DMS 273 treated with DMSO at 0.1 percent for 48 hours (cell line): ENCODE data around the gene PCDHA5.
"Not testable (repeated sequence)": the region's sequence is repeated elsewhere in the genome, so short reads cannot be mapped to it uniquely, and the experiment has no call there.

ENCODE experiments used
- DNase-seq: peaks from one replicate; lab custom pipeline; 2025; lab: John Stamatoyannopoulos, UW

Gene PCDHA5

GRCh38 chr5:140823475-140823874, 2.1 kb downstream of the PCDHA5 start:
- DNase-seq = no peak

- DNase-seq = no peak
Observed at GRCh38 chr5:140827704-140828361, 6.4 kb downstream of the PCDHA5 start, which contains the start of gene PCDHA6. Gene PCDHA6 (plus strand): TSS chr5:140827960. CDS start chr5:140828092, 132 bp downstream.

- DNase-seq = no peak
Observed at GRCh38 chr5:140828362-140828737, 6.9 kb downstream of the PCDHA5 start.

- not testable (repeated sequence) for DNase-seq
Observed at GRCh38 chr5:140829511-140830501, 8.4 kb downstream of the PCDHA5 start.

- no peak for DNase-seq
Observed at GRCh38 chr5:140833993-140834392, 12.6 kb downstream of the PCDHA5 start, which contains the start of gene PCDHA7. Gene PCDHA7 (plus strand): TSS chr5:140834269. CDS start chr5:140834384, 115 bp downstream.

- DNase-seq = not testable (repeated sequence)
Observed at GRCh38 chr5:140834439-140835008, 13.1 kb downstream of the PCDHA5 start.

GRCh38 chr5:140835622-140836510, 14.5 kb downstream of the PCDHA5 start:
- no peak for DNase-seq

GRCh38 chr5:140840978-140841962, 19.9 kb downstream of the PCDHA5 start, which contains the start of gene PCDHA8:
Gene PCDHA8 (plus strand): TSS chr5:140841187. CDS start chr5:140841322, 135 bp downstream.
- no peak for DNase-seq

- DNase-seq = no peak
Observed at GRCh38 chr5:140842798-140843733, 21.7 kb downstream of the PCDHA5 start.

- not testable (repeated sequence) for DNase-seq
Observed at GRCh38 chr5:140848139-140849102, 27.0 kb downstream of the PCDHA5 start, which contains the start of gene PCDHA9. Gene PCDHA9 (plus strand): TSS chr5:140848382. CDS start chr5:140848496, 114 bp downstream.

GRCh38 chr5:140849831-140850634, 28.6 kb downstream of the PCDHA5 start:
- DNase-seq = not testable (repeated sequence)

- no peak for DNase-seq
Observed at GRCh38 chr5:140855772-140856674, 34.6 kb downstream of the PCDHA5 start, which contains the start of gene PCDHA10. Gene PCDHA10 (plus strand): TSS chr5:140855897. CDS start chr5:140856049, 152 bp downstream.

- DNase-seq = no peak
Observed at GRCh38 chr5:140857177-140857986, 36.0 kb downstream of the PCDHA5 start.

- no peak for DNase-seq
Observed at GRCh38 chr5:140857987-140858240, 36.5 kb downstream of the PCDHA5 start.
